Neural progenitor cell (in vitro differentiated cells): ENCODE data around the gene GFOD2. TPM values are rescaled to one million over a fixed set of nuclear protein-coding genes. Genes with fewer than 3 reads are reported as not detected.
"Not testable (repeated sequence)": the region's sequence is repeated elsewhere in the genome, so short reads cannot be mapped to it uniquely, and the experiment has no call there.

Experiments
- DNase-seq: peaks from one replicate; pipeline ENCODE4 v3.0.0-alpha.2; 2016; ENCODE audit warnings: low spot score
- H2AFZ ChIP-seq: fragments of 200-600 bp; sonication (generic); replicated peaks from 2 replicates; pipeline ENCODE4 v1.6.1; 2016; ENCODE audit warnings: antibody characterized with exemption
- H3F3A ChIP-seq: fragments of 200-600 bp; sonication (generic); 2 replicates; pipeline ENCODE4 v1.6.1; 2016; ENCODE audit warnings: antibody characterized with exemption, low read depth
- H3K27ac ChIP-seq: fragments of 200-600 bp; sonication (generic); 2 replicates; pipeline ENCODE4 v1.5.1; 2016; ENCODE audit warnings: mild to moderate bottlenecking
- H3K27me3 ChIP-seq: fragments of 200-600 bp; sonication (generic); 2 replicates; pipeline ENCODE4 v1.6.1; 2016; ENCODE audit warnings: mild to moderate bottlenecking, moderate library complexity
- H3K36me3 ChIP-seq: fragments of 200-600 bp; sonication (generic); 2 replicates; pipeline ENCODE4 v1.5.1; 2016
- H3K4me1 ChIP-seq: fragments of 200-600 bp; sonication (generic); 2 replicates; pipeline ENCODE4 v1.6.1; 2016; ENCODE audit warnings: mixed run types
- H3K4me2 ChIP-seq: fragments of 200-600 bp; sonication (generic); 2 replicates; pipeline ENCODE4 v1.6.1; 2016
- H3K4me3 ChIP-seq: fragments of 200-600 bp; sonication (generic); 2 replicates; pipeline ENCODE4 v1.5.1; 2016
- H3K79me2 ChIP-seq: fragments of 200-600 bp; sonication (generic); 2 replicates; pipeline ENCODE4 v1.6.1; 2016; ENCODE audit warnings: low read depth
- H3K9ac ChIP-seq: fragments of 200-600 bp; sonication (generic); 2 replicates; pipeline ENCODE4 v1.6.1; 2016
- H3K9me3 ChIP-seq: fragments of 200-600 bp; sonication (generic); 2 replicates; pipeline ENCODE4 v1.5.1; 2016; ENCODE audit warnings: low read depth
- H4K20me1 ChIP-seq: fragments of 200-600 bp; sonication (generic); 2 replicates; pipeline ENCODE4 v1.6.1; 2016; ENCODE audit warnings: low read depth
- H3K27ac Mint-ChIP-seq: 3 replicates; pipeline ENCODE4 v1.8.0; 2021; ENCODE audit warnings: mixed read lengths
- H3K27me3 Mint-ChIP-seq: 2 replicates; pipeline ENCODE4 v1.8.0; 2022; ENCODE audit warnings: low read depth, mild to moderate bottlenecking, inconsistent platforms, moderate library complexity, mixed read lengths; ENCODE audit not compliant: insufficient read depth
- H3K36me3 Mint-ChIP-seq: 3 replicates; pipeline ENCODE4 v1.8.0; 2021; ENCODE audit warnings: mixed read lengths
- H3K4me1 Mint-ChIP-seq: 3 replicates; pipeline ENCODE4 v1.8.0; 2021; ENCODE audit warnings: mixed read lengths
- H3K4me3 Mint-ChIP-seq: 3 replicates; pipeline ENCODE4 v1.8.0; 2021; ENCODE audit warnings: mild to moderate bottlenecking, moderate library complexity, mixed read lengths
- H3K9me3 Mint-ChIP-seq: 3 replicates; pipeline ENCODE4 v1.8.0; 2020; ENCODE audit warnings: mixed read lengths
- CTCF ChIP-seq: fragments of 200-600 bp; sonication (generic); IDR thresholded peaks from 2 replicates; pipeline ENCODE4 v1.5.1; 2017; ENCODE audit warnings: antibody characterized with exemption, mild to moderate bottlenecking
- EZH2 ChIP-seq: fragments of 200-600 bp; sonication (generic); IDR thresholded peaks from 2 replicates; pipeline ENCODE4 v1.6.1; 2017; ENCODE audit warnings: antibody characterized with exemption, mild to moderate bottlenecking, moderate library complexity
- EZH2phosphoT487 ChIP-seq: fragments of 200-600 bp; sonication (generic); IDR thresholded peaks from 2 replicates; pipeline ENCODE4 v1.6.1; 2017; ENCODE audit warnings: antibody characterized with exemption
- total RNA-seq: library from RNA; depleted of rRNA; stranded (reverse); fragments of >200 nt; gene quantifications from 2 replicates; pipeline ENCODE4 v1.2.3, GENCODE V29; 2015; ENCODE audit warnings: low replicate concordance

GFOD2 gene
- total RNA-seq, 1 donor from 2014 or later, result 13.2 TPM

DNA sequence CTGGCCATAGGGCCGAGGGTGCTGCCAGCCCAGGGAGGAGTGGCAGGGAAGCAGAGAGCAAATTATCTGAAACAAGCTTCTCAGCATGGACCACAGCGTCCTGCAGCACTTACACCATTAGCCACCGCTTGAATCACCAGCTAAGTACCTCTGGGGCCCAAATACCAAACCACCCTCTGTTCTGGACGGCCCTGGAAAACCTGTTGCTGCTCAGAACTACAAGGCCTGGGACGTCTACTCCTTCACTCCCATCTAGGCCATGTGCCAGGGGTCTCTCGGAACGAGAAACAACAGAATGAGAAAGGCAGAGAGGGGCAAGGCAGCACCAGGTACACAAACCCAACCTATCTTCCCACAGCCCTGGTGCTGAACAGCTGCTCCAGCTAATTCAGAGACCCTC, 39.9 kb upstream of the GFOD2 start:
- Histone ChIP-seq H3K79me2 (no peaks in the 10 kb centered on the region), H3K27ac (no peak overlapping the region), H3K4me2 (no peak overlapping the region), H3K36me3 (no peaks in the 10 kb centered on the region), H3K4me1 (no peaks in the 10 kb centered on the region), H3K9me3 (no peaks in the 10 kb centered on the region), H3F3A (no peaks in the 10 kb centered on the region), H3K4me3 (no peak overlapping the region), H3K27me3 (no peaks in the 10 kb centered on the region), H4K20me1 (peaks cover 23% of the 10 kb centered on the region), H3K9ac (no peak overlapping the region), H2AFZ (no peak overlapping the region)
- TF ChIP-seq CTCF (no peak), EZH2phosphoT487 (no peak), EZH2 (no peak)
- Mint-ChIP-seq H3K27me3 (peaks cover 2% of the 10 kb centered on the region), H3K4me3 (no peak overlapping the region), H3K27ac (no peak overlapping the region), H3K9me3 (no peaks in the 10 kb centered on the region), H3K36me3 (peaks cover 7% of the 10 kb centered on the region), H3K4me1 (no peaks in the 10 kb centered on the region)
- no peak for DNase-seq

DNA sequence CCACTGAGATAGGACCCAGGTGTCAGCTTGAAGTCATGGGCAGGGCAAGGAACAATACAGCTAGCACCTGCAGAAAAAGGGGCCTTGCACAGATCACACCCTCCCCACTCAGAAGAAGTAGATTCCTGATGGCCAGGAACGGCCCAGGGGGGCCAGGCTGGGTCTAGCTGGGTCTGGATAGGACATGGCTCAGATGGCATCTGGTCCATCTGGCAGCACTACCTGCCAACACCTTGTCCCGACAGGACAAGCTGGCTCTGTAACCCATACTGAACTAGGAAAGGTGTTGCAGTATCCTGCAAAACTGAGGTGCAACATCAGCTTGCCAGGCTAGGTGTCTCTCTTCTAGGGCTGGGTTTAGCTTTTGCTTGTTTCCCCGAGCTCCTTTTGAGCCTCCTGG, 38.9 kb upstream of the GFOD2 start:
- H3K27ac ChIP-seq, result no peak overlapping the region
- H3K4me3 ChIP-seq, result no peak overlapping the region
- H4K20me1 ChIP-seq, result peaks cover 23% of the 10 kb centered on the region
- no peaks in the 10 kb centered on the region for H3K36me3 ChIP-seq
- no peaks in the 10 kb centered on the region for H3F3A ChIP-seq
- no peaks in the 10 kb centered on the region for H3K9me3 Mint-ChIP-seq
- TF ChIP-seq EZH2, result no peak
- TF ChIP-seq EZH2phosphoT487, result no peak
- no peak for TF ChIP-seq CTCF
- H2AFZ ChIP-seq, result no peak overlapping the region
- H3K27me3 Mint-ChIP-seq, result peaks cover 2% of the 10 kb centered on the region
- H3K4me1 Mint-ChIP-seq, result no peaks in the 10 kb centered on the region
- no peak overlapping the region for H3K4me2 ChIP-seq
- H3K9ac ChIP-seq, result no peak overlapping the region
- no peak overlapping the region for H3K27ac Mint-ChIP-seq
- no peaks in the 10 kb centered on the region for H3K79me2 ChIP-seq
- H3K9me3 ChIP-seq, result no peaks in the 10 kb centered on the region
- DNase-seq, result no peak
- peaks cover 8% of the 10 kb centered on the region for H3K36me3 Mint-ChIP-seq
- no peaks in the 10 kb centered on the region for H3K4me1 ChIP-seq
- H3K27me3 ChIP-seq, result no peaks in the 10 kb centered on the region
- H3K4me3 Mint-ChIP-seq, result no peak overlapping the region

DNA sequence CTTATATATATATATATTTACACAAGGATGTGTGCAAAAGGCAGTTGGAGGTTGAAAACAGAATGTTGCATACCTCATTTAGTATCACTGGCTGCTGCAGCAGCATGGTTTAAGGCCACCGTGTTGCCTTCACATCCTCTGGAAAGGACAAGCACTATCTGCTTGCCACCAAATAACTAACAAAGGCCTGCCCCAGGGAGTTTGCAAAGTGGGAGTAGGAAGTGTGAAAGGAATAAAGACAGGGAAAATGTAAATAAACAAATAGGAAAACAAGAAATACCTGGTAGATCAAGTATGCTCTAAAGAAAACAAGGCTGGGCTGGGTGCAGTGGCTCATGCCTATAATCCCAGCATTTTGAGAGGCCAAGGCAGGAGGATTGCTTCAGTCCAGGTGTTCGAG, 33.5 kb upstream of the GFOD2 start:
- Histone ChIP-seq H3K4me3 (no peak overlapping the region), H4K20me1 (peaks cover 9% of the 10 kb centered on the region), H3F3A (no peaks in the 10 kb centered on the region), H3K27ac (no peak overlapping the region), H3K27me3 (no peaks in the 10 kb centered on the region), H3K4me2 (no peak overlapping the region), H3K4me1 (no peaks in the 10 kb centered on the region), H3K79me2 (no peaks in the 10 kb centered on the region), H2AFZ (no peak overlapping the region), H3K9me3 (no peaks in the 10 kb centered on the region), H3K36me3 (no peaks in the 10 kb centered on the region), H3K9ac (no peak overlapping the region)
- no peaks in the 10 kb centered on the region for H3K9me3 Mint-ChIP-seq
- peaks cover 5% of the 10 kb centered on the region for H3K36me3 Mint-ChIP-seq
- H3K27me3 Mint-ChIP-seq, result no peaks in the 10 kb centered on the region
- H3K4me3 Mint-ChIP-seq, result no peak overlapping the region
- no peak overlapping the region for H3K27ac Mint-ChIP-seq
- no peaks in the 10 kb centered on the region for H3K4me1 Mint-ChIP-seq
- TF ChIP-seq CTCF, result no peak
- no peak for DNase-seq

- H3K27me3 ChIP-seq, H3K79me2 ChIP-seq, H3K27ac Mint-ChIP-seq, H3K27me3 Mint-ChIP-seq, H3K36me3 Mint-ChIP-seq, H3K4me3 Mint-ChIP-seq, H3K9ac ChIP-seq, H3K9me3 ChIP-seq, H3K4me3 ChIP-seq, H2AFZ ChIP-seq, H4K20me1 ChIP-seq, H3K9me3 Mint-ChIP-seq, H3K4me2 ChIP-seq, H3K27ac ChIP-seq, DNase-seq, H3K4me1 Mint-ChIP-seq, H3K4me1 ChIP-seq, H3K36me3 ChIP-seq, H3F3A ChIP-seq: not testable (repeated sequence)
These were observed 32.2 kb upstream of the GFOD2 start for GRCh38 chr16:67751331-67751730.
